ENCODE data around the gene MTF2.
"Not testable (repeated sequence)": the region's sequence is repeated elsewhere in the genome, so short reads cannot be mapped to it uniquely, and the experiment has no call there.

Gene MTF2

DNA sequence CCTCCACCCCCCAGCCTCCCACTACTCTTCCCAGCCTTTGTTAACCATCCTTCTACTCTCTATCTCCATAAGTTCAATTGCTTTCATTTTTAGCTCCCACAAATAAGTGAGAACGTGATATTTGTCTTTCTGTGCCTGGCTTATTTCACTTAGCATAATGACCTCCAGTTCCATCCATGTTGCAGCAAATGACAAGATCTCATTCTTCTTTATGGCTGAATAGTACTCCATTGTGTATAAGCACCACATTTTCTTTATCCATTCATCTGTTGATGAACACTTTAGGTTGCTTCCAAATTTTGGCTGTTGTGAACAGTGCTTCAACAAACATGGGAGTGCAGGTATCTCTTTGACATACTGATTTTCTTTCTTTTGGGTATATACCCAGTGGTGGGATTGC is 86.8 kb downstream of the MTF2 start:
- H3K9me3 Mint-ChIP-seq, H3K27me3 Mint-ChIP-seq, H3K27ac Mint-ChIP-seq, CTCF ChIA-PET, DNase-seq, H3K4me3 Mint-ChIP-seq: not testable (repeated sequence)
- Mint-ChIP-seq H3K36me3 (peaks cover 51% of the 10 kb centered on the region), H3K4me1 (peaks cover 18% of the 10 kb centered on the region)

DNA sequence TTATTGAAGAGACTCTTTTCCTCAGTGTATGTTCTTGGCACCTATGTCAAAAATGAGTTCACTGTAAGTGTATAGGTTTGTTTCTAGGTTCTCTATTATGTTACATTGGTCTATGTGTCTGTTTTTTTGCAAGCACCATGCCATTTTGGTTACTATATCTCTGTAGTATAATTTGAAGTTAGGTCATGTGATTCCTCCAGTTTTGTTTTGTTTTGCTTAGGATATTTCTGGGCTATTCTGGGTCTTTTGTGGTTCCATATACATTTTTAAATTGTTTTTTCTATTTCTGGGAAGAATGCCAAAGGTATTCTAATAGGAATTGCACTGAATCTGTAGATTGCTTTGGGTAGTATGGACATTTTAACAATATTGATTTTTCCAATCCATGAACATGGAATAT is 87.9 kb downstream of the MTF2 start:
- Mint-ChIP-seq H3K27ac (no peak overlapping the region), H3K4me1 (peaks cover 27% of the 10 kb centered on the region), H3K9me3 (peaks cover 8% of the 10 kb centered on the region), H3K27me3 (no peaks in the 10 kb centered on the region), H3K4me3 (no peak overlapping the region), H3K36me3 (peaks cover 52% of the 10 kb centered on the region)
- DNase-seq: no peak
- CTCF ChIA-PET: no interaction called here

DNA sequence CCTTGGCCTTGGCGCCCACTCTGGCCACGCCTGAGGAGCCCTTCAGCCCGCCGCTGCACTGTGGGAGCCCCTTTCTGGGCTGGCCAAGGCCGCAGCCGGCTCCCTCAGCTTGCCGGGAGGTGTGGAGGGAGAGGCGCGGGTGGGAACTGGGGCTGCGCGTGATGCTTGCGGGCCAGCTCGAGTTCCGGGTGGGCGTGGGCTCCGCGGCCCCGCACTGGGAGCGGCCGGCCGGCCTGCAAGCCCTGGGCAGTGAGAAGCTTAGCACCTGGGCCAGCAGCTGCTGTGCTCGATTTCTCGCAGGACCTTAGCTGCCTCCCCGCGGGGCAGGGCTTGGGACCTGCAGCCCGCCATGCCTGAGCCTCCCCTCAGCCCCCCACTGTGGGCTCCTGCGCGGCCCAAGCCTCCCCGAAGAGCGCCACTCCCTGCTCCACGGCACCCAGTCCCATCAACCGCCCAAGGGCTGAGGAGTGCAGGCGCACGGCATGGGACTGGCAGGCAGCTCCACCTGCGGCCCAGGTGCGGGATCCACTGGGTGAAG is 91.1 kb downstream of the MTF2 start:
- H3K27ac Mint-ChIP-seq: not testable (repeated sequence)
- CTCF ChIA-PET: interaction anchor here (0.6 kb wide), 1 partner anchor 200 kb away, joined by 3 read pairs; no protein-coding TSS in a partner anchor

DNA sequence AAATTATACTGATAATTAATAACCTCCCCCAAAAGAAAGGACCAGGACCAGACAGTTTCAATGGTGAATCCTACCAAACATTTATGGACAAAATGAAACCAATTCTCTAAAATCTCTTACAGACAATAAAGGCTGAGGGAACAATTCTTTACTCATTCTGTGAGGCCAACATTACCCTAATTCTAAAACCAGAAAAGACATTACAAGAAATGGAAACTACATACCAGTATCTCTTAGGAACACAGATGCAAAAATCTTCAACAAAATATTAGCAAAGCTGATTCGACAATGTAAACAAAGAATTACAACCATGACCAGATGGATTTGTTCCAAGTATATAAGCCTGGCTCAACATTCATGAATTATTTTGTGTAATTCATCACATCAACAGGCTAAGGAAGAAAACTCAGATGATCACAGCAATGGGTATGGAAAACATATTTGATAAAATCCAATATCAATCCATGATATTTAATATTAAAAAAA is 92.5 kb downstream of the MTF2 start:
- H3K9me3 Mint-ChIP-seq: peaks cover 9% of the 10 kb centered on the region
- peak overlapping the region; percentile 87 for H3K27ac Mint-ChIP-seq
- CTCF ChIA-PET: no interaction called here
- peak overlapping the region; percentile 70 for H3K4me3 Mint-ChIP-seq
- H3K27me3 Mint-ChIP-seq: no peaks in the 10 kb centered on the region
- H3K36me3 Mint-ChIP-seq: peaks cover 57% of the 10 kb centered on the region
- no peak for DNase-seq
- peaks cover 46% of the 10 kb centered on the region for H3K4me1 Mint-ChIP-seq

More for the DNA sequence above, 91.1 kb downstream of the MTF2 start:
- not testable (repeated sequence) for DNase-seq, H3K4me3 Mint-ChIP-seq, H3K27me3 Mint-ChIP-seq
- H3K9me3 Mint-ChIP-seq: peaks cover 11% of the 10 kb centered on the region
- H3K4me1 Mint-ChIP-seq: peaks cover 41% of the 10 kb centered on the region
- H3K36me3 Mint-ChIP-seq: peaks cover 62% of the 10 kb centered on the region

DNA sequence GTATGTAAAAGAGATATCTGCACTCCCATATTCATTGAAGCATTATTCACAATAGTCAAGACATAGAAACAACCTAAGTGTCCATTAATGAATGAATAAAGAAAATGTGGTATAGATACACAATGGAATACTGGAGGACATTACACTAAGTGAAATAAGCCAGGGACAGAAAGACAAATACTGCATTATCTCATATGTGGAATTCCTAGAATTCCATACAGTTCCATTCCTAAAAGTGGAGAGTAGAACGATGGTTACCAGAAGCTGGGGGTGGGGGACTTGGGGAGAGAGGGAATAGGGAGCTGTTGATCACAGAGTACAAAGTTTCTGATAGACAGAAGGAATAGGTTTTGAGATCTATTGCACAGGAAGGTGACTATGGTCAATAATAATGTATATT is 93.7 kb downstream of the MTF2 start:
- no peak overlapping the region for H3K4me3 Mint-ChIP-seq
- H3K4me1 Mint-ChIP-seq: peaks cover 54% of the 10 kb centered on the region
- no peaks in the 10 kb centered on the region for H3K27me3 Mint-ChIP-seq
- CTCF ChIA-PET: no interaction called here
- H3K27ac Mint-ChIP-seq: no peak overlapping the region
- peaks cover 49% of the 10 kb centered on the region for H3K36me3 Mint-ChIP-seq
- H3K9me3 Mint-ChIP-seq: peaks cover 7% of the 10 kb centered on the region
- no peak for DNase-seq

DNA sequence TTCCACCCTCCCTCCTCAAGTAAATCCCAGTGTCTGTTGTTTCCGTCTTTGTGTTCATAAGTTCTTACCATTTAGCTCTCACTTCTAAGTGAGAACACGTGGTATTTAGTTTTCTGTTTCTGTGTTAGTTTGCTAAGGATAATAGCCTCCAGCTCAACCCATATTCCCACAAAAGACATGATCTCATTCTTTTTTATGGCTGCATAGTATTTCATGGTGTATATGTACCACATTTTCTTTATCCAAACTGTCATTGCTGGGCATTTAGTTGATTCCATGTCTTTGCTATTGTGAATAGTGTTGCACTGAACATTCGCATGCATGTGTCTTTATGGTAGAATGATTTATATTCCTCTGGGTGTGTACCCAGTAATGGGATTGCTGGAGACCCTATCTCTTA is 95.6 kb downstream of the MTF2 start:
- DNase-seq, CTCF ChIA-PET, H3K27ac Mint-ChIP-seq, H3K4me3 Mint-ChIP-seq, H3K27me3 Mint-ChIP-seq, H3K9me3 Mint-ChIP-seq: not testable (repeated sequence)
- H3K36me3 Mint-ChIP-seq: peaks cover 48% of the 10 kb centered on the region
- H3K4me1 Mint-ChIP-seq: peaks cover 57% of the 10 kb centered on the region

DNA sequence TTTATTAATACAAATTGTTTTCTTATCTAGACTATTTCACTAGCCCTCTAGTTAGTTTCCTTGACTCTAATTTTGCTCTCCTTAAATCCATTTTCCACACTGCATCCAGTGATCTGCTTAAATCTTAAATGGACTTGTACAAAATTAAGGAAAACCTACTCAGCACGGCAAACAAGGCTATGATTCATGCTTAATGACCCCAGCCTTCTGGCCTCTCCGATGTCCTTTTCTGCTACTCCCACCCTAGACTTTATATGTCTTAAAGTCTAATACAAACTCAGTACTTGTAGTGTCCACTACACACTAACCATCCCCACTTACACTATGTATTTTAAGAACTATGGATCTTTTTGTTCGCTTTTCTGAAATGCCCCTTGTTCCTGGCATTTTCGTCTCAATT is 98.9 kb downstream of the MTF2 start:
- peaks cover 3% of the 10 kb centered on the region for H3K9me3 Mint-ChIP-seq
- CTCF ChIA-PET: no interaction called here
- DNase-seq: no peak
- H3K27ac Mint-ChIP-seq: peak overlapping the region; percentile 99
- H3K36me3 Mint-ChIP-seq: peaks cover 35% of the 10 kb centered on the region
- no peaks in the 10 kb centered on the region for H3K27me3 Mint-ChIP-seq
- H3K4me3 Mint-ChIP-seq: peak overlapping the region; percentile 87
- peaks cover 53% of the 10 kb centered on the region for H3K4me1 Mint-ChIP-seq

DNA sequence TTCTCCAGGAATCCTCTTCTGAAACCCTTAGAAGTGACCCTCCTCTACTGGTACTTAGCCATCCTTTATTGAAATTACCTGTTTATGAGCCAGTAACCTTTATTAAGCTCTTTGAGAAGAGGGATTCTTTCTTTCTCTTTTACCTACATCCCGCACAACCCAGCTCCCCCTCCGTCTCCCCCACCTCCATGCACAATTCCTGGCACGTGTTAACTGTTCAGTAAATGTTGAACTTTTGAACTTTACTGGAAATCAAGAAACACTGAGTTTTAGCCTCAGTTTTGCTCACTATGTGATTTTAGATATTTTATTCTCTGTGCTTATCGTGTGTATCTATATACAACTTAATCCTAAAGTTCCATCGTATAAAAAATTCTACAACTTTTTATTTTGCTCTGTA is 99.3 kb downstream of the MTF2 start:
- Mint-ChIP-seq H3K27ac (peak overlapping the region; percentile 99), H3K27me3 (no peaks in the 10 kb centered on the region), H3K4me3 (peak overlapping the region; percentile 87), H3K36me3 (peaks cover 33% of the 10 kb centered on the region), H3K9me3 (peaks cover 3% of the 10 kb centered on the region), H3K4me1 (peaks cover 54% of the 10 kb centered on the region)
- CTCF ChIA-PET: no interaction called here
- no peak for DNase-seq

DNA sequence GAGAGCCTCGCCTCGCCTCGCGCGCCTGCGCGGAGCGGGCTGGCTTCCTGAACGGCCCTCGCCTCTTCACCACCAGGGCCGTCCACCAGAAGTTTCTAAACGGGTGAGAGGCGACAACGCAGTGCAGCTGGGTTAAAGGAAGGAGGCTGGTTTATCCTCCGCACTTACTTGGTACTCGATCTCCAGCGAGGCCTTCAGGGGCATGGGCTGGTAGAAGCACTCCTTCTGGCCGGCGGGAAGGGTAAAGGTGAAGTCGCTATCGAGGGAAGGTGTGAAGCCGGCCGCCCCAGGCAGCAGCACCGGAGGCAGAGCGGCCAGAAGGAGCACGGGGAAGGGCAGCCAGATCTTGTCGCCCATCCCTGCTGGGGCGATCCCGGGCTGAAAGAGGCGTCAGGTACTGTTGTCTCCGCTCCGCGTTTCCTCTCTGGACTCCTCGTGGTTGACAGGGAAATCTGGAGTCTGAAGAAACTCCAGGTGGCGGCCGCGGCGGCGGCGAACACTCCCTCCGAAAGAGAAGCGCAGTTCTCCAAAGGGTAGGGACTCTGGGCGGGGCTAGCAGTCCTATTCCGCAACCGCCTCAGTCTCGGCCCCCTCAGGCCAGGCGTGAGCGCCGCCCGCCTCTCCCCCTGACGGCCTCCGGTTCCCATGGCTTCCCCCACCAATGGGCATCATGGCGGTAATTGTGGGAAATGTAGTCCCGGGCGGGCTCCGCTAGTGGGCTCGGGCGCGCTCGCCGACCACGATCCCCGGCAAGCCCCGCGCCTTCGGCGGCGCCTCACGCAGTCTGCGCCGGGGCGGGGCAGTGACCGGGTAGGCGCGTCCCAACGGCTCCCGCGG is 101.0 kb downstream of the MTF2 start, which contains the start of gene TMED5:
TSS of gene TMED5 (minus strand) at position 528 of the 837 bp plus-strand sequence. CDS start at position 357, 171 bp downstream.
- CTCF ChIA-PET: no interaction called here
- peak within 1 kb of the TSS; percentile 99 for H3K27ac Mint-ChIP-seq
- peaks cover 36% of the 10 kb centered on the region for H3K36me3 Mint-ChIP-seq
- no peaks in the 10 kb centered on the region for H3K9me3 Mint-ChIP-seq
- DNase-seq: peak; percentile 98
- peaks cover 56% of the 10 kb centered on the region for H3K4me1 Mint-ChIP-seq
- H3K4me3 Mint-ChIP-seq: peak within 1 kb of the TSS; percentile 87
- no peaks in the 10 kb centered on the region for H3K27me3 Mint-ChIP-seq

DNA sequence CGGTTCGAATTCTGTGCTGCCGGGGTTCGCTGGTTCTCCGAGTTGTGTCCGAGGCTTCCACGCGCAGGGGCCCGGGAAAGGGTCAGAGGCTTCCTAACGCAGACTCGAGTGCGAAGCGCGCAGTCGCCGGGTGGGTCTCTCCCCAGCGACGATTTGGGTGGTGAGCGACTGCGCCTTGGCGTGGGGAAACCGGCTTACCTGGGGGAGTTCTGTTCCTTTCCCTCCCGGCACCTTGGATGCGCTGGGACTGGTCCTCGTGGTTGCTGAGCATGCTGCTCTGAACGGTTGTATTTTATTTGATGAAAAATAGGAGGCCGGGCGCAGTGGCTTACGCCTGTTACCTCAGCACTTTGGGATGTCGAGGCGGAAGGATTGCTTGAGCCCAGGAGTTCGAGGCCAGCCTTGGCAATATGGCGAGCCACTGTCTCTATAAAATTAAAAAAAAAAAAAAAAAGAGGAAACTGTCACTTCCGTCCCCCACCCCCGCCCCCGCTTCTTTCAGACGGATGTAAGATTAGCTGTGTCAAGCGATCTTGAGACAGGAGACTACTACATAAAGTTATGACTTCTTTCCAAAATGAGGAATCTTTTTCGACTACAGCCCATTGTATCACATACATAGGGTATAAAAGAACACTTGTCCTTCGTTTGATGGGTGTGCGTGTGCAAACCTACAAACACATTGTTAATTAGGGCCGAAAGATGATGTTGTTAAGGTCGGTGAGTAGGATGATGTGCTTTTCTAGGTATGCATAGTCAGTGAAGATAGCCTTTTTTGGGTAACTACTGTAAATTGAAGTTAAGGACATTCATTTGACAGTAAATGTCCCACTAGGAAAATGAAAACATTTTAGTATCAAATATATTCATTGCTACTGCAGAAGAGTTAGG is 101.9 kb downstream of the MTF2 start, which contains the start of gene CCDC18:
TSS of gene CCDC18 (plus strand) at position 2 of the 891 bp plus-strand sequence. CDS start 2,638 bp downstream, outside the sequence.
- H3K27me3 Mint-ChIP-seq: no peaks in the 10 kb centered on the region
- CTCF ChIA-PET: interaction anchor here (1.3 kb wide), 1 partner anchor 31 kb away, joined by 3 read pairs; no protein-coding TSS in a partner anchor
- peak within 1 kb of the TSS; percentile 99 for H3K27ac Mint-ChIP-seq
- H3K36me3 Mint-ChIP-seq: peaks cover 40% of the 10 kb centered on the region
- peak within 1 kb of the TSS; percentile 87 for H3K4me3 Mint-ChIP-seq
- peaks cover 59% of the 10 kb centered on the region for H3K4me1 Mint-ChIP-seq
- no peaks in the 10 kb centered on the region for H3K9me3 Mint-ChIP-seq
- DNase-seq: peak; percentile 71

DNA sequence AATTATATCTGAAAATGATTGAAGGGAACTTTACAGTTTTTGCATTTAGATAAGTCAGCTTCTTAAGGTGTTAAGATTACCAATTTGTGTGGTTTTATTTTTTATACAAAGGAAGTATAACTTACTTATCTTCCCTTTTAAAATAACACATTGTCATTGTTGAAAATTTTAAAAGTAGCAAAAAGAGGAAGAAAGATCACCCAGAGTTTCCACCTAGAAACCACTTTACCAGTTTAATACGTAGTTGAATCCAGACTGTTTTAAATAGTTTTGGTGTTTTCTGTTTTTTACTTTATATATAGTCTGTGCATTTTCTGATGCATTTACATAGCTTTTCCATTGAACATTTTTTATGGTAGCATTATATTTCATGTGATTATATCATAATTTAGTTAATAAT is 107.6 kb downstream of the MTF2 start:
- H3K4me1 Mint-ChIP-seq: peaks cover 48% of the 10 kb centered on the region
- H3K27ac Mint-ChIP-seq: no peak overlapping the region
- no peaks in the 10 kb centered on the region for H3K27me3 Mint-ChIP-seq
- H3K36me3 Mint-ChIP-seq: peaks cover 49% of the 10 kb centered on the region
- H3K4me3 Mint-ChIP-seq: no peak overlapping the region
- no peaks in the 10 kb centered on the region for H3K9me3 Mint-ChIP-seq
- no peak for DNase-seq
- CTCF ChIA-PET: no interaction called here
